Upper lobe of left lung (tissue), 6 donors: ENCODE measurements around the gene CHMP6. TPM values are rescaled to one million over a fixed set of nuclear protein-coding genes. Genes with fewer than 3 reads are reported as not detected.

ENCODE experiments used
- ATAC-seq, 2 donors: fragments of 200-7000 bp; cut with Tn5 transposase; one replicate each; pipeline ENCODE4 v1.9.1; 2022; ENCODE audit warnings: mild to moderate bottlenecking in 2 of 2, moderate library complexity in 2 of 2; ENCODE audit not compliant: low FRiP score in 2 of 2
- DNase-seq, 2 donors: peaks; one replicate each; pipeline ENCODE4 v3.0.0-alpha.2; 2019 to 2020
- H3K27ac ChIP-seq, 4 donors: fragments of 200-600 bp; sonication (generic); one replicate each; pipeline ENCODE4 v1.5.1; 2016 to 2019
- H3K27me3 ChIP-seq, 4 donors: fragments of 200-600 bp; sonication (generic); one replicate each; pipeline ENCODE4 v1.5.1; 2017 to 2019
- H3K36me3 ChIP-seq, 4 donors: fragments of 200-600 bp; sonication (generic); one replicate each; pipeline ENCODE4 v1.5.1; 2016 to 2019
- H3K4me1 ChIP-seq, 4 donors: fragments of 200-600 bp; sonication (generic); one replicate each; pipeline ENCODE4 v1.5.1; 2018 to 2019
- H3K4me3 ChIP-seq, 4 donors: fragments of 200-600 bp; sonication (generic); one replicate each; pipeline ENCODE4 v1.5.1; 2017 to 2019; ENCODE audit warnings: mild to moderate bottlenecking in 2 of 4, moderate library complexity in 1 of 4
- H3K9me3 ChIP-seq, 4 donors: fragments of 200-600 bp; sonication (generic); one replicate each; pipeline ENCODE4 v1.5.1; 2018 to 2019
- CTCF ChIP-seq, 6 experiments: fragments of 450-650 bp in 4 of 6; fragments of 200-600 bp in 2 of 6; sonication (generic) in 2 of 6; IDR thresholded peaks; one replicate each; pipeline ENCODE4 v1.5.1; 2016 to 2019; ENCODE audit warnings: antibody characterized with exemption in 6 of 6
- EP300 ChIP-seq, 4 donors: sonication (generic); formaldehyde crosslinking; IDR thresholded peaks; one replicate each; pipeline ENCODE4 v1.5.1; 2017; ENCODE audit warnings: antibody characterized with exemption in 4 of 4, control low read depth in 2 of 4
- POLR2A ChIP-seq, 4 donors: fragments of 450-650 bp; IDR thresholded peaks; one replicate each; pipeline ENCODE4 v1.5.1; 2016 to 2017; ENCODE audit warnings: antibody characterized with exemption in 4 of 4, mild to moderate bottlenecking in 2 of 4
- POLR2AphosphoS5 ChIP-seq, 2 donors: sonication (generic); formaldehyde crosslinking; IDR thresholded peaks; one replicate each; pipeline ENCODE4 v1.5.1; 2017; ENCODE audit warnings: antibody characterized with exemption in 2 of 2
- WGBS, 2 donors: methylation state at CpG; one replicate each; pipeline ENCODE4 v1.1.5; 2017 to 2018; 5-methylcytosine and 5-hydroxymethylcytosine counted together
- total RNA-seq, 6 donors: library from RNA; depleted of rRNA in 4 of 6; stranded (reverse); fragments of >200 nt in 4 of 6; gene quantifications; one replicate each; pipeline versions ENCODE4 v1.1.0 to v1.2.1, GENCODE V29; 2016 to 2021
- donor health status: DM: no; HTN: no; CAD: no; lungs with moderate emphysema.
- donor health status: DM: no; HTN: yes; CAD: no; lungs with severe emphysema.

Gene CHMP6
- total RNA-seq: 10 to 100 TPM; 29.5 to 75.4 (median 34.8) TPM

GRCh38 chr17:80991645-80992076 lies at the start of gene CHMP6:
Gene CHMP6 (plus strand): TSS chr17:80991841. CDS start chr17:80991919, 78 bp downstream.
- DNase-seq (peak; percentile 71 to 97), ATAC-seq (peak; percentile 17 to 87)
- Histone ChIP-seq H3K36me3 (peaks cover 4 to 22% (median 20%) of the 10 kb centered on the region in 4 donors), H3K27ac (peak within 1 kb of the TSS; percentile 66 to 90 (median 76)), H3K9me3 (no peaks in the 10 kb centered on the region), H3K4me3 (peak within 1 kb of the TSS; percentile 67 to 99 (median 96)), H3K27me3 (no peaks in the 10 kb centered on the region), H3K4me1 (peaks cover 19 to 62% (median 40%) of the 10 kb centered on the region in 4 donors)
- WGBS, 2 donors: 0% methylated on average over 3 to 6 of the region's 66 CpGs
- TF ChIP-seq POLR2A (IDR thresholded peaks at IDR 0.05): peak in 1 of 4 donors; percentile 59
- TF ChIP-seq CTCF (IDR thresholded peaks at IDR 0.05): peak in 5 of 6 experiments; percentile 42 to 79 (median 69)
- TF ChIP-seq EP300 (IDR thresholded peaks at IDR 0.05): no peak
- peak; percentile 35 to 59 for TF ChIP-seq POLR2AphosphoS5 (IDR thresholded peaks at IDR 0.05)

- Histone ChIP-seq H3K9me3 (no peaks in the 10 kb centered on the region), H3K4me3 (no peak overlapping the region), H3K4me1 (peaks cover 7 to 25% (median 18%) of the 10 kb centered on the region in 4 donors), H3K27ac (peak overlapping the region in 3 of 4 donors; percentile 24 to 34 (median 30)), H3K27me3 (no peaks in the 10 kb centered on the region), H3K36me3 (peaks cover 0 to 33% (median 22%) of the 10 kb centered on the region in 4 donors)
- TF ChIP-seq POLR2A (IDR thresholded peaks at IDR 0.05): no peak
- no peak for TF ChIP-seq EP300 (IDR thresholded peaks at IDR 0.05)
- TF ChIP-seq POLR2AphosphoS5 (IDR thresholded peaks at IDR 0.05): peak in 1 of 2 donors; percentile 31
- TF ChIP-seq CTCF (IDR thresholded peaks at IDR 0.05): no peak
- 62 to 67% methylated on average over 33 to 38 of the region's 38 CpGs for WGBS, 2 donors
- ATAC-seq (peak; percentile 66 to 90), DNase-seq (peak; percentile 61 to 98)
Observed at GRCh38 chr17:80942423-80943345, 49.0 kb upstream of the CHMP6 start.

GRCh38 chr17:80943346-80944145 lies 48.1 kb upstream of the CHMP6 start:
- no peaks in the 10 kb centered on the region for H3K9me3 ChIP-seq
- H3K4me1 ChIP-seq: peaks cover 7 to 29% (median 18%) of the 10 kb centered on the region in 4 donors
- DNase-seq (peak in 1 of 2 donors; percentile 35), ATAC-seq (no peak)
- H3K36me3 ChIP-seq: peaks cover 0 to 35% (median 22%) of the 10 kb centered on the region in 4 donors
- no peaks in the 10 kb centered on the region for H3K27me3 ChIP-seq
- TF ChIP-seq EP300 (IDR thresholded peaks at IDR 0.05) (no peak), CTCF (IDR thresholded peaks at IDR 0.05) (no peak), POLR2AphosphoS5 (IDR thresholded peaks at IDR 0.05) (no peak), POLR2A (IDR thresholded peaks at IDR 0.05) (no peak)
- WGBS, 2 donors: 91 to 92% methylated on average over 15 to 17 of the region's 17 CpGs
- peak overlapping the region in 1 of 4 donors; percentile 34 for H3K27ac ChIP-seq
- no peak overlapping the region for H3K4me3 ChIP-seq

- no peak for DNase-seq
- no peak for ATAC-seq
- Histone ChIP-seq H3K4me3 (no peak overlapping the region), H3K36me3 (peaks cover 0 to 38% (median 22%) of the 10 kb centered on the region in 4 donors), H3K27ac (no peak overlapping the region), H3K4me1 (peaks cover 7 to 27% (median 16%) of the 10 kb centered on the region in 4 donors), H3K9me3 (no peaks in the 10 kb centered on the region), H3K27me3 (no peaks in the 10 kb centered on the region)
- TF ChIP-seq CTCF (IDR thresholded peaks at IDR 0.05): no peak
- no peak for TF ChIP-seq POLR2A (IDR thresholded peaks at IDR 0.05)
- no peak for TF ChIP-seq POLR2AphosphoS5 (IDR thresholded peaks at IDR 0.05)
- TF ChIP-seq EP300 (IDR thresholded peaks at IDR 0.05): no peak
- WGBS, 2 donors: 91 to 95% methylated on average over 9 of the region's 9 CpGs
Observed at GRCh38 chr17:80944326-80944725, 47.3 kb upstream of the CHMP6 start.
